ENCODE data around the gene WDR53.
"Not testable (repeated sequence)": the region's sequence is repeated elsewhere in the genome, so short reads cannot be mapped to it uniquely, and the experiment has no call there.

Gene WDR53

DNA sequence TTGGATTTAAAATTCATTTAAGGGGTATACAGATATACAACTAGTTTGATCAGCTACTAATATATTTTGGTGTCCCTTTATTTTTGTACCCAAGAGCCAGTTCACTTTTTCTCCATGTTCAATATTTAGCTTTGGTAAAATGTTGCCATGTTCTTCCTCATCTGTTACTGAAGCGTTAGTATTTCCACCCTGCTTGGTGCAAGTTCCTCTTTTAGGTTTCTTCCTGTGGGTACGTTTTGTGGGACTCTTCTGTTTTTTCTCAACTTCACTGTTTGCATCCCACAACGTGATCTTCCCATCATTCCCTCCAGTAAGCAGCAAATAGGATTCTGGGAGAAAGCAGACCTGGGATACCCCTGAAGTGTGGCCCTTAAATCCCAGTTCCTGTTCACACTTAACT, 14.1 kb downstream of the WDR53 start:
- H3K4me1 ChIP-seq (ENCODE audit: control insufficient read depth, insufficient read depth, low read depth, low read length) = no peaks in the 10 kb centered on the region
- H2BK12ac ChIP-seq (ENCODE audit: low read length in 2 of 2) = no peak overlapping the region
- WGBS = 91% methylated on average over 3 of the region's 3 CpGs
- no peak overlapping the region for H2BK5ac ChIP-seq (ENCODE audit: low read depth, low read length, poor library complexity, severe bottlenecking)
- no peak overlapping the region for H4K91ac ChIP-seq (ENCODE audit: low read length)
- no peak overlapping the region for H4K8ac ChIP-seq (ENCODE audit: low read length)
- no peak for DNase-seq
- H3K36me3 ChIP-seq (ENCODE audit: control insufficient read depth in 1 of 2, insufficient read depth in 2 of 2, low read depth in 1 of 2, low read length in 2 of 2) = peaks cover 3 to 14% of the 10 kb centered on the region in 2 experiments
- H3K27ac ChIP-seq (ENCODE audit: low read length, poor library complexity, severe bottlenecking) = no peak overlapping the region
- H3K14ac ChIP-seq (ENCODE audit: low read length in 2 of 2) = no peak overlapping the region
- peaks cover 4% of the 10 kb centered on the region for H3K79me1 ChIP-seq (replicated peaks; ENCODE audit: low read length, poor library complexity, severe bottlenecking)
- H3K9me3 ChIP-seq (ENCODE audit: control insufficient read depth, low read length) = peaks cover 6% of the 10 kb centered on the region
- H3K18ac ChIP-seq (ENCODE audit: low read depth in 1 of 2, low read length in 2 of 2) = no peak overlapping the region
- no peak overlapping the region for H3K4me2 ChIP-seq (ENCODE audit: low read length, poor library complexity, severe bottlenecking)
- no peak overlapping the region for H2BK15ac ChIP-seq (ENCODE audit: low read depth, poor library complexity, severe bottlenecking)
- no peak overlapping the region for H2BK120ac ChIP-seq (ENCODE audit: low read depth, low read length)
- no peak overlapping the region for H3K4ac ChIP-seq (ENCODE audit: low read depth in 1 of 2, low read length in 2 of 2)
- H3K4me3 ChIP-seq (ENCODE audit: insufficient read depth in 1 of 2, low read depth in 1 of 2, low read length in 2 of 2) = no peak overlapping the region
- H2AFZ ChIP-seq (ENCODE audit: low read depth, low read length) = no peak overlapping the region
- no peaks in the 10 kb centered on the region for H3K27me3 ChIP-seq (ENCODE audit: control insufficient read depth in 1 of 2, insufficient read depth in 1 of 2, low read length in 2 of 2)
- no peak overlapping the region for H2AK5ac ChIP-seq (ENCODE audit: low read length, severe bottlenecking)
- H3K9ac ChIP-seq (ENCODE audit: low read length) = no peak overlapping the region
- no peak overlapping the region for H3K23ac ChIP-seq (ENCODE audit: low read length in 2 of 2)

DNA sequence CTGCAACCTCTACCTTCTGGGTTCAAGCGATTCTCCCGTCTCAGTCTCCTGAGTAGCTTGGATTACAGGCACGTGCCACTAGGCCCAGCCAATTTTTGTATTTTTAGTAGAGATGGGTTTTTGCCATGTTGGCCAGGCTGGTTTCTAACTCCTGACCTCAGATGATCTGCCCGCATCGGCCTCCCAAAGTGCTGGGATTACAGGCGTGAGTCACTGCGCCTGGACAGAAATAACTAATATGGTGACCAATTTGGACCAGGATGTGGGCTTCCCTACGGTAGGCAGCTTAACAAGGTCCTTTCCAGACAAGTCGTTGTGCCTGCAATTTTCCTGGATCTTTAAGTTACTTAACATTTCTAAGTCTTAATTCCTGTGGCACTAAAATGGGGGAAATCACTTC, 14.8 kb downstream of the WDR53 start:
- Histone ChIP-seq H3K4me1 (ENCODE audit: control insufficient read depth, insufficient read depth, low read depth, low read length) (no peaks in the 10 kb centered on the region), H3K4ac (ENCODE audit: low read depth in 1 of 2, low read length in 2 of 2) (no peak overlapping the region), H2AK5ac (ENCODE audit: low read length, severe bottlenecking) (no peak overlapping the region), H2BK12ac (ENCODE audit: low read length in 2 of 2) (no peak overlapping the region), H3K36me3 (ENCODE audit: control insufficient read depth in 1 of 2, insufficient read depth in 2 of 2, low read depth in 1 of 2, low read length in 2 of 2) (peaks cover 3 to 10% of the 10 kb centered on the region in 2 experiments), H3K4me2 (ENCODE audit: low read length, poor library complexity, severe bottlenecking) (no peak overlapping the region), H4K8ac (ENCODE audit: low read length) (no peak overlapping the region), H2BK5ac (ENCODE audit: low read depth, low read length, poor library complexity, severe bottlenecking) (no peak overlapping the region), H2BK15ac (ENCODE audit: low read depth, poor library complexity, severe bottlenecking) (no peak overlapping the region), H3K9me3 (ENCODE audit: control insufficient read depth, low read length) (peaks cover 6% of the 10 kb centered on the region), H2BK120ac (ENCODE audit: low read depth, low read length) (no peak overlapping the region), H3K27me3 (ENCODE audit: control insufficient read depth in 1 of 2, insufficient read depth in 1 of 2, low read length in 2 of 2) (no peaks in the 10 kb centered on the region), H3K4me3 (ENCODE audit: insufficient read depth in 1 of 2, low read depth in 1 of 2, low read length in 2 of 2) (no peak overlapping the region), H3K23ac (ENCODE audit: low read length in 2 of 2) (no peak overlapping the region), H3K9ac (ENCODE audit: low read length) (no peak overlapping the region), H4K91ac (ENCODE audit: low read length) (no peak overlapping the region), H3K14ac (ENCODE audit: low read length in 2 of 2) (no peak overlapping the region), H3K79me1 (replicated peaks; ENCODE audit: low read length, poor library complexity, severe bottlenecking) (peaks cover 3% of the 10 kb centered on the region), H3K18ac (ENCODE audit: low read depth in 1 of 2, low read length in 2 of 2) (no peak overlapping the region), H3K27ac (ENCODE audit: low read length, poor library complexity, severe bottlenecking) (no peak overlapping the region), H2AFZ (ENCODE audit: low read depth, low read length) (no peak overlapping the region)
- DNase-seq = no peak
- WGBS = 95% methylated on average over 9 of the region's 9 CpGs

DNA sequence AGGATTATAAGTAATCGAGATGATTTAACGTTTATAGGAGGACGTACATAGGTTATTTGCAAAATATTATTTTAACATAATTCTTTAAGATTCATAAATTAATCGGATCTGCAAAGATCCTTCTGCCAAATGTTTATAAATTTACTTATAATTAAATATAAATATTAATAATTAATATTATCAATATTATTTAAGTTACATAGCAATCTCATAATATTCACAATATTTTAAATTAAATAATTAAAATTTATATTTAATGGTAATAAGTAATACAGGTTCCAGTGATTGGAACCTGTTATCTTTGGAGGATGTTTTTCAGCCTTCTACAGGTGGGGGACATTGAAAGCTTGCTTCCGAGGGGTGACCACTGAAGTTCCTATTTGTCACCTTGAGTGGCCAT, 16.1 kb downstream of the WDR53 start:
- Histone ChIP-seq H2BK15ac (ENCODE audit: low read depth, poor library complexity, severe bottlenecking) (no peak overlapping the region), H2AFZ (ENCODE audit: low read depth, low read length) (no peak overlapping the region), H3K14ac (ENCODE audit: low read length in 2 of 2) (no peak overlapping the region), H3K4me1 (ENCODE audit: control insufficient read depth, insufficient read depth, low read depth, low read length) (no peaks in the 10 kb centered on the region), H4K8ac (ENCODE audit: low read length) (no peak overlapping the region), H2AK5ac (ENCODE audit: low read length, severe bottlenecking) (no peak overlapping the region), H3K4ac (ENCODE audit: low read depth in 1 of 2, low read length in 2 of 2) (no peak overlapping the region), H3K18ac (ENCODE audit: low read depth in 1 of 2, low read length in 2 of 2) (no peak overlapping the region), H3K9ac (ENCODE audit: low read length) (no peak overlapping the region), H3K9me3 (ENCODE audit: control insufficient read depth, low read length) (peaks cover 6% of the 10 kb centered on the region), H3K79me1 (replicated peaks; ENCODE audit: low read length, poor library complexity, severe bottlenecking) (no peaks in the 10 kb centered on the region), H3K4me3 (ENCODE audit: insufficient read depth in 1 of 2, low read depth in 1 of 2, low read length in 2 of 2) (no peak overlapping the region), H2BK120ac (ENCODE audit: low read depth, low read length) (no peak overlapping the region), H2BK5ac (ENCODE audit: low read depth, low read length, poor library complexity, severe bottlenecking) (no peak overlapping the region), H3K36me3 (ENCODE audit: control insufficient read depth in 1 of 2, insufficient read depth in 2 of 2, low read depth in 1 of 2, low read length in 2 of 2) (peaks cover 0 to 10% of the 10 kb centered on the region in 2 experiments), H2BK12ac (ENCODE audit: low read length in 2 of 2) (no peak overlapping the region), H3K4me2 (ENCODE audit: low read length, poor library complexity, severe bottlenecking) (no peak overlapping the region), H3K27ac (ENCODE audit: low read length, poor library complexity, severe bottlenecking) (no peak overlapping the region), H4K91ac (ENCODE audit: low read length) (no peak overlapping the region), H3K27me3 (ENCODE audit: control insufficient read depth in 1 of 2, insufficient read depth in 1 of 2, low read length in 2 of 2) (no peaks in the 10 kb centered on the region), H3K23ac (ENCODE audit: low read length in 2 of 2) (no peak overlapping the region)
- 92% methylated on average over 1 of the region's 5 CpGs for WGBS
- DNase-seq = no peak

DNA sequence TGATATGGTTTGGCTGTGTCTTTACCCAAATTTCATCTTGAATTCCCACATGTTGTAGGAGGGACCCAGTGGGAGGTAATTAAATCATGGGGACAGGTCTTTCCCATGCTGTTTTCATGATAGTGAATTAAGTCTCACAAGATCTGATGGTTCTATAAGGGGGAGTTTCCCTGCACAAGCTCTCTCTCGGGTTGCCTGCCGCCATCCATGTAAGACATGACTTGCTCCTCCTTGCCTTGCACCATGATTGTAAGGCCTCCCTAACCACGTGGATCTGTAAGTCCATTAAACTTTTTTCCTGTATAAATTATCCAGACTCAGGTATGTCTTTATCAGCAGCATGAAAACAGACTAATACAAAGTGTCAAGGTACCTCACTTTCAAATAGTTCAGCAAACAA, 18.2 kb downstream of the WDR53 start:
- not testable (repeated sequence) for H3K18ac ChIP-seq (ENCODE audit: low read depth in 1 of 2, low read length in 2 of 2); H3K9ac ChIP-seq (ENCODE audit: low read length); H3K27ac ChIP-seq (ENCODE audit: low read length, poor library complexity, severe bottlenecking); H3K4me1 ChIP-seq (ENCODE audit: control insufficient read depth, insufficient read depth, low read depth, low read length); H2AK5ac ChIP-seq (ENCODE audit: low read length, severe bottlenecking); H3K4me3 ChIP-seq (ENCODE audit: insufficient read depth in 1 of 2, low read depth in 1 of 2, low read length in 2 of 2); H2BK120ac ChIP-seq (ENCODE audit: low read depth, low read length); H2BK15ac ChIP-seq (ENCODE audit: low read depth, poor library complexity, severe bottlenecking); H3K36me3 ChIP-seq (ENCODE audit: control insufficient read depth in 1 of 2, insufficient read depth in 2 of 2, low read depth in 1 of 2, low read length in 2 of 2); H3K4me2 ChIP-seq (ENCODE audit: low read length, poor library complexity, severe bottlenecking); H3K14ac ChIP-seq (ENCODE audit: low read length in 2 of 2); H3K23ac ChIP-seq (ENCODE audit: low read length in 2 of 2); H2BK5ac ChIP-seq (ENCODE audit: low read depth, low read length, poor library complexity, severe bottlenecking); H4K91ac ChIP-seq (ENCODE audit: low read length); H3K9me3 ChIP-seq (ENCODE audit: control insufficient read depth, low read length); H2AFZ ChIP-seq (ENCODE audit: low read depth, low read length); DNase-seq; H2BK12ac ChIP-seq (ENCODE audit: low read length in 2 of 2); H3K4ac ChIP-seq (ENCODE audit: low read depth in 1 of 2, low read length in 2 of 2); H3K27me3 ChIP-seq (ENCODE audit: control insufficient read depth in 1 of 2, insufficient read depth in 1 of 2, low read length in 2 of 2); H4K8ac ChIP-seq (ENCODE audit: low read length); H3K79me1 ChIP-seq (replicated peaks; ENCODE audit: low read length, poor library complexity, severe bottlenecking)
- WGBS = 87% methylated on average over 3 of the region's 3 CpGs

Data from mesenchymal stem cell (in vitro differentiated cells and primary cell).